ENCODE measurements around the gene UGT2A1. TPM values are rescaled to one million over a fixed set of nuclear protein-coding genes. Genes with fewer than 3 reads are reported as not detected.

UGT2A1 gene
- total and polyA plus RNA-seq, 2 of the 13 experiments (the other 11 are each of a cell fraction or from before 2014, with no cell fraction given), result not detected

DNA sequence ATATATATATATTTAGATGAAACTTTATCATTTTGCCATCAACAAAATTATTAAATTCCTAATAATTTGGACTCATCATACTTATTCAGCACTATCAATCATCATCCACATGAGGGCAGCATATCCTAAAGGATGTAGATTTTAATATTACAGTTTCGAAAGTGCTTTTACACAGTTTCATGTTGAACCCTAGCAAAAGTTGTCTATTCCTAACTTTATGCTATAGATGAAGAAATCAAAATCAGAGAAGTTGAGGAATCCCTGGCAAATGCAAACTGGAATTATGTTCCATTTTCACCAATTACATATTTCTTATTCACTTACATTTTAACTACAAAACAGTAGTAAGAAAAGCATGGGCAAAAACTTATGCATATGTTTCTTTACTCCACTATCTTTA, 36.6 kb upstream of the UGT2A1 start (continued):
- TF ChIP-seq, protein P1, sequence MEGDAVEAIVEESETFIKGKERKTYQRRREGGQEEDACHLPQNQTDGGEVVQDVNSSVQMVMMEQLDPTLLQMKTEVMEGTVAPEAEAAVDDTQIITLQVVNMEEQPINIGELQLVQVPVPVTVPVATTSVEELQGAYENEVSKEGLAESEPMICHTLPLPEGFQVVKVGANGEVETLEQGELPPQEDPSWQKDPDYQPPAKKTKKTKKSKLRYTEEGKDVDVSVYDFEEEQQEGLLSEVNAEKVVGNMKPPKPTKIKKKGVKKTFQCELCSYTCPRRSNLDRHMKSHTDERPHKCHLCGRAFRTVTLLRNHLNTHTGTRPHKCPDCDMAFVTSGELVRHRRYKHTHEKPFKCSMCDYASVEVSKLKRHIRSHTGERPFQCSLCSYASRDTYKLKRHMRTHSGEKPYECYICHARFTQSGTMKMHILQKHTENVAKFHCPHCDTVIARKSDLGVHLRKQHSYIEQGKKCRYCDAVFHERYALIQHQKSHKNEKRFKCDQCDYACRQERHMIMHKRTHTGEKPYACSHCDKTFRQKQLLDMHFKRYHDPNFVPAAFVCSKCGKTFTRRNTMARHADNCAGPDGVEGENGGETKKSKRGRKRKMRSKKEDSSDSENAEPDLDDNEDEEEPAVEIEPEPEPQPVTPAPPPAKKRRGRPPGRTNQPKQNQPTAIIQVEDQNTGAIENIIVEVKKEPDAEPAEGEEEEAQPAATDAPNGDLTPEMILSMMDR (CRISPR knock-in tag; IDR thresholded peaks at IDR 0.05), result peak; percentile 71
- TF ChIP-seq FOXA3 (CRISPR knock-in tag; IDR thresholded peaks at IDR 0.05) (0 out of 2 replicates have a peak, but pooled peaks have one; percentile 12), GATAD2A (CRISPR knock-in tag; IDR thresholded peaks at IDR 0.05) (peak; percentile 53; the same call in 1 of the 2 replicates), STAG1 (CRISPR knock-in tag; IDR thresholded peaks at IDR 0.05) (peak; percentile 94), LCORL (IDR thresholded peaks at IDR 0.05) (no peak), LCORL (CRISPR knock-in tag; IDR thresholded peaks at IDR 0.05) (no peak), MAFF (IDR thresholded peaks at IDR 0.05; ENCODE audit: low read depth, low read length) (peak; percentile 17; the same call in 1 of the 2 replicates), SOX5 (CRISPR knock-in tag; IDR thresholded peaks at IDR 0.05; ENCODE audit: borderline replicate concordance) (peak; percentile 26; the same call in 1 of the 2 replicates), SMC3 (IDR thresholded peaks at IDR 0.05; ENCODE audit: low read length) (peak; percentile 96), ZFAT (CRISPR knock-in tag; conservative IDR thresholded peaks at IDR 0.05) (peak; percentile 85; the same call in 1 of the 2 replicates), RAD21 (CRISPR knock-in tag; IDR thresholded peaks at IDR 0.05) (peak; percentile 82), MIXL1 (CRISPR knock-in tag; IDR thresholded peaks at IDR 0.05) (peak; percentile 13; the same call in 1 of the 2 replicates), CEBPG (CRISPR knock-in tag; IDR thresholded peaks at IDR 0.05) (peak; percentile 33; the same call in 1 of the 2 replicates)
- TF ChIP-seq, protein P2, sequence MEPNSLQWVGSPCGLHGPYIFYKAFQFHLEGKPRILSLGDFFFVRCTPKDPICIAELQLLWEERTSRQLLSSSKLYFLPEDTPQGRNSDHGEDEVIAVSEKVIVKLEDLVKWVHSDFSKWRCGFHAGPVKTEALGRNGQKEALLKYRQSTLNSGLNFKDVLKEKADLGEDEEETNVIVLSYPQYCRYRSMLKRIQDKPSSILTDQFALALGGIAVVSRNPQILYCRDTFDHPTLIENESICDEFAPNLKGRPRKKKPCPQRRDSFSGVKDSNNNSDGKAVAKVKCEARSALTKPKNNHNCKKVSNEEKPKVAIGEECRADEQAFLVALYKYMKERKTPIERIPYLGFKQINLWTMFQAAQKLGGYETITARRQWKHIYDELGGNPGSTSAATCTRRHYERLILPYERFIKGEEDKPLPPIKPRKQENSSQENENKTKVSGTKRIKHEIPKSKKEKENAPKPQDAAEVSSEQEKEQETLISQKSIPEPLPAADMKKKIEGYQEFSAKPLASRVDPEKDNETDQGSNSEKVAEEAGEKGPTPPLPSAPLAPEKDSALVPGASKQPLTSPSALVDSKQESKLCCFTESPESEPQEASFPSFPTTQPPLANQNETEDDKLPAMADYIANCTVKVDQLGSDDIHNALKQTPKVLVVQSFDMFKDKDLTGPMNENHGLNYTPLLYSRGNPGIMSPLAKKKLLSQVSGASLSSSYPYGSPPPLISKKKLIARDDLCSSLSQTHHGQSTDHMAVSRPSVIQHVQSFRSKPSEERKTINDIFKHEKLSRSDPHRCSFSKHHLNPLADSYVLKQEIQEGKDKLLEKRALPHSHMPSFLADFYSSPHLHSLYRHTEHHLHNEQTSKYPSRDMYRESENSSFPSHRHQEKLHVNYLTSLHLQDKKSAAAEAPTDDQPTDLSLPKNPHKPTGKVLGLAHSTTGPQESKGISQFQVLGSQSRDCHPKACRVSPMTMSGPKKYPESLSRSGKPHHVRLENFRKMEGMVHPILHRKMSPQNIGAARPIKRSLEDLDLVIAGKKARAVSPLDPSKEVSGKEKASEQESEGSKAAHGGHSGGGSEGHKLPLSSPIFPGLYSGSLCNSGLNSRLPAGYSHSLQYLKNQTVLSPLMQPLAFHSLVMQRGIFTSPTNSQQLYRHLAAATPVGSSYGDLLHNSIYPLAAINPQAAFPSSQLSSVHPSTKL (CRISPR knock-in tag; IDR thresholded peaks at IDR 0.05), result 0 out of 2 replicates have a peak, but pooled peaks have one; percentile 28
